ENCODE results near the gene EPS15.

GRCh38 chr1:51415963-51416362, 103.1 kb downstream of the EPS15 start:
- TF ChIP-seq PKNOX1 (IDR thresholded peaks at IDR 0.05): no peak
- TF ChIP-seq L3MBTL2 (conservative IDR thresholded peaks at IDR 0.05): no peak
- no peak for TF ChIP-seq TARDBP (IDR thresholded peaks at IDR 0.05)
- TF ChIP-seq ELF4 (IDR thresholded peaks at IDR 0.05): no peak
- no peak for TF ChIP-seq CTBP1 (IDR thresholded peaks at IDR 0.05; ENCODE audit: borderline replicate concordance)
- TF ChIP-seq ZNF384 (IDR thresholded peaks at IDR 0.05): no peak
- no peak for TF ChIP-seq BHLHE40 (IDR thresholded peaks at IDR 0.05; ENCODE audit: borderline replicate concordance)
- TF ChIP-seq HDGF (IDR thresholded peaks at IDR 0.05; ENCODE audit: borderline replicate concordance): no peak

All from HEK293T (cell line).